ENCODE results near the gene DHRS11. TPM values are rescaled to one million over a fixed set of nuclear protein-coding genes. Genes with fewer than 3 reads are reported as not detected.

The DHRS11 gene
- total and polyA plus RNA-seq, 2 of the 8 experiments (the other 6 are each of a cell fraction or from before 2014, with no cell fraction given), result 29.5 to 63.3 TPM

GRCh38 chr17:36578671-36579070 is 13.0 kb upstream of the DHRS11 start (continued):
- TF ChIP-seq CHD2 (IDR thresholded peaks at IDR 0.05; ENCODE audit: low read length) (no peak), BRCA1 (IDR thresholded peaks at IDR 0.05; ENCODE audit: low read depth, low read length) (no peak), POLR2A (IDR thresholded peaks at IDR 0.05; ENCODE audit: control extremely low read depth in 1 of 2, low read depth in 2 of 2, low read length in 2 of 2) (no peak), E2F6 (IDR thresholded peaks at IDR 0.05) (no peak), SIX5 (IDR thresholded peaks at IDR 0.05; ENCODE audit: low read depth, low read length) (no peak), CTBP2 (IDR thresholded peaks at IDR 0.05; ENCODE audit: borderline replicate concordance, insufficient read depth, insufficient read length, low read length) (no peak), SRF (IDR thresholded peaks at IDR 0.05; ENCODE audit: low read depth, low read length) (no peak), TAF1 (IDR thresholded peaks at IDR 0.05; ENCODE audit: low read depth, low read length) (no peak)
